OCI-LY7 (cell line): ENCODE results near the gene CENPP.

Experiments used
- CTCF ChIP-seq: fragments of 200-600 bp; sonication (generic); conservative IDR thresholded peaks from 2 replicates; pipeline ENCODE4 v1.5.1; 2014; ENCODE audit warnings: mild to moderate bottlenecking, antibody characterized with exemption, low read length, moderate library complexity, mixed read lengths
- EZH2phosphoT487 ChIP-seq: fragments of 200-600 bp; sonication (generic); IDR thresholded peaks from 2 replicates; pipeline ENCODE4 v1.6.1; 2018; ENCODE audit warnings: low read depth, borderline replicate concordance, mild to moderate bottlenecking, mixed run types, antibody characterized with exemption, low read length, moderate library complexity, mixed read lengths

GRCh38 chr9:92509050-92509449 lies 183.3 kb downstream of the CENPP start:
- no peak for TF ChIP-seq CTCF
- TF ChIP-seq EZH2phosphoT487, result no peak
